COR-L47 (cell line): ENCODE results near the gene GAPT.
"Not testable (repeated sequence)": the region's sequence is repeated elsewhere in the genome, so short reads cannot be mapped to it uniquely, and the experiment has no call there.

Source experiments
- DNase-seq: peaks from one replicate; lab custom pipeline; 2025; lab: John Stamatoyannopoulos, UW

Gene GAPT

GRCh38 chr5:58503390-58504046 is 12.3 kb downstream of the GAPT start:
- DNase-seq = peak; percentile 61

DNA sequence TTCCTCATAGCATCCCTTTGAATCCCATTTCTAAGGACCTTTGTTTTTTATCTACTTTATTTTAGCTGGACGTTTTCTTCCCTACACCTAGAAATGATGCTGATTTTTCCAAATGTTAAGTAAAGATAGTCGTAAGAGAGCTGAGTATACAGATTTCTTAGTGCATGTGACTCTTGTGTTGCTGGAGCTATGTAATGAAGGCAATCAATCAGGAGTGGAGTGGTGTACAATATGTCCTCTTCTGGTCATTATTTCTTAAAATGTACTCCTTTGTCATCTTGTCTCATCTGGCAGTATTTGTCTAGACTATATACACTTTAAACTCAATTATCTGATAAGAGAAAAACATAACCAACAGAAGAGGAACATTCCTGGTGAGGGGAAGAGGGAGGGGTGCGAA is 13.5 kb downstream of the GAPT start:
- DNase-seq = no peak

DNA sequence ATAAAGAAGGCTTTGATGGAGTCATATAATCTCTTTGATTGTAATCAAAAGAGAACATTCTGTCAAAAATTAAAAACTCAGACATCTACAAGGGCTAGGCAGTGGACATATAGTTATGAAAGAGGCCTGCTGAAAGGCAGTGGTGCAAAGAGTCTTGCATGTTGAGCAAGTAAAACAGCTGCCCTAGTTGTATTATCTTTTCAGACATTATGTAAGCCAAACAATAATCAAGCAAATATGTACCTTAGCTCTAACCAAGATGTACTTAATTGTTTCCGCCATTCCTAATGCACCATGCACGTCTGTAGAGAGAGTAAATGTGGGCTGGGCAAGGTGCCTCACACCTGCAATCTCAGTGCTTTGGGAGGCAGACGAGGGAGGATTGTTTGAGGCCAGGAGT is 14.3 kb downstream of the GAPT start:
- no peak for DNase-seq

- DNase-seq = no peak
Measured at GRCh38 chr5:58505971-58506640, 14.9 kb downstream of the GAPT start.

DNA sequence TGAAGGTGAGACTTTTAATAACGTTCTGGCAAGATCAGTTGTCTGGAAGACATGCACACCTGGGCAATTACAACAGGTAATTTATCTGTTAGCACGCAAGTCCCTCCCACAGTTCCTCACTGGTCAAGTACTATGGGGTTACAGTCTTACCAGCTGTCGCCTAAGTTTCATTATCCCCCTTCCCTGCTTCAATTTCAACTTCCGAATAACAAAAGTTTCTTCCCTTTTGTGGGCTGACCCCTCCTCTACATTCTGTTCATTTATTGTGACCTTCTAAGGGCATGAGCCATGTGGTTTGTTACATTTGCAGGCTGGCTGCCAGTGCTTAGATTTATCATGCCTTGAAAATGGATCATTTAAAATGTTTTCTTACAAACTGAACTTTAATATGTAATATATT is 16.5 kb downstream of the GAPT start:
- no peak for DNase-seq

DNA sequence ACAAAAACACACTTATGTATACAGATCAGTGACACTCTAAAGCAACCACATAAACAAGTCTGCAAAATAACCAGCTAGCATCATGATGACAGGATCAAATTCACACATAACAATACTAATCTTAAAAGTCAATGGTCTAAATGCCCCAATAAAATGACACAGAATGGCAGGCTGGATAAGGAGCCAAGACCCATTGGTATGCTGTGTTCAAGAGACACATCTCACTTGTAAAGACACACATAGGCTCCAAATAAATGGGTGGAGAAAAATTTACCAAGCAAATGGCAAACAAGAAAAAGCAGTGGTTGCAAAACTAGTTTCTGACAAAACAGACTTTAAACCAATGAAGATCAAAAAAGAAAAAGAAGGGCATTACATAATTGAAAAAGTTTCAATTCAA is 26.0 kb downstream of the GAPT start:
- DNase-seq = no peak

DNA sequence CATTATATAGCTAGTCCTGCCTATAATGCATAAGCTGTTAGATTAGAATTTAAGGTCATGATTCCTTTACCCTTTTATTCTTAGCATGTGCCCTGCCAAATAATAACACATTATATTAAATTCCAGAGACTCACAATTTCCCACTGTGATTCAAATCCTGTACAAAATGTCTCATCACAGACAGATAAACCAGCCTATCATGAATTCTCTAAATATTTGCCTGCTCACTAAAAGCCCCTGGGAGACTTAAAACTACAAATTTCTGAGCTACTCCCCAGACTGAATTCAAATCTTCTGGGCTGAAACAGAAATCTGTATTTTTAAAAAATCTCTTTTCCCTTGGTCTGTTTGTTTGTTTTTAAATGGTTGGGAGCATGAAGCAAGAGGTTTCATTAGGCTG is 32.7 kb downstream of the GAPT start:
- no peak for DNase-seq

DNA sequence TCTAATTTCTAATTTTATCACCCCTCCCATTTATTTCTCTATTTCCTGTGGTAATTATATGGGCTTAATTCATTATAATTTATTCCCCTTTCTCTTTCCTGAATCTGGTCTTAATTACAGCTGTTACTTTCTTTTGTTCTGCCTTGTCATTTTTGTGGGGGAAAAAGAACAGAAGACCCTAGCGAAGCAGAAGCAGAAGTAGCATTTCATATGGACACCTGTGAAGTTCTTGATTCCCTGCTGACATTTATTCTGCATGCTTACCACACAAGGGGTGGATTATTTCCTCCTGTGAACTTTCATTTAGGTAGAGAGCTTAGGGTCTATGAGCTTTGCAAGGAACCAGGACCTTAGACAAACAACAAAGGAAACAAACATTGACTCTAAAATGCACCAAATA is 33.3 kb downstream of the GAPT start:
- DNase-seq = no peak

DNA sequence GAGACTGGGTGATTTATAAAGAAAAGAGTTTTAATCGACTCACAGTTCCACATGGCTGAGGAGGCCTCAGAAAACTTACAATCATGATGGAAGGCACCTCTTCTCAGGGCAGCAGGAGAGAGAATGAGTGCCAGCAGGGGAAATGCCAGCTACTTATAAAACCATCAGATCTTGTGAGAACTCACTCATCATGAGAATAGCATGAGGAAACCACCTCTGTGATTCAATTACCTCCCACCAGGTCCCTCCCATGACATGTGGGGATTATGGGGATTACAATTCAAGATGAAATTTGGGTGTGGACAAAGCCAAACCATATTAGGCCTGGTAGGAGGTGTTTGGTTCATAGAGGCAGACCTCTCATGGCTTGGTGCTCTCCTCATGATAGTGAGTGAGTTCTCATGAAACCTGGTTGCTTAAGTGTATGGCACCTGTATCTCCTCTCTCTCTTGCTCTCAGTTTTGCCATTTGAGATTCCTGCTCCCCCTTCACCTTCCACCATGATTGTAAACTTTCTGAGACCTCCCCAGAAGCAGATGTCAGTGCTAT is 39.8 kb downstream of the GAPT start:
- DNase-seq = no peak

DNA sequence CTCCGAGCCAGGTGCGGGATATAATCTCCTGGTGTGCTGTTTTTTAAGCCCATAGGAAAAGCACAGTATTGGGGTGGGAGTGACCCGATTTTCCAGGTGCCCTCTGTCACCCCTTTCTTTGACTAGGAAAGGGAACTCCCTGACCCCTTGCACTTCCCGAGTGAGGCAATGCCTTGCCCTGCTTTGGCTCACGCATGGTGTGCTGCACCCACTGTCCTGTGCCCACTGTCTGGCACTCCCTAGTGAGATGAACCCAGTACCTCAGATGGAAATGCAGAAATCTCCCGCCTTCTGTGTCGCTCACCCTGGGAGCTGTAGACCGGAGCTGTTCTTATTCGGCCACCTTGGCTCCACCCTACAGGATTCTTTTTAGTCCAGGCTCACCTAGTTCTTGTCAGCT is 50.7 kb downstream of the GAPT start:
- not testable (repeated sequence) for DNase-seq

- DNase-seq = peak; percentile 2
Measured at GRCh38 chr5:58542709-58543108, 51.5 kb downstream of the GAPT start.

- DNase-seq = no peak
Measured at GRCh38 chr5:58543723-58544122, 52.5 kb downstream of the GAPT start.

DNA sequence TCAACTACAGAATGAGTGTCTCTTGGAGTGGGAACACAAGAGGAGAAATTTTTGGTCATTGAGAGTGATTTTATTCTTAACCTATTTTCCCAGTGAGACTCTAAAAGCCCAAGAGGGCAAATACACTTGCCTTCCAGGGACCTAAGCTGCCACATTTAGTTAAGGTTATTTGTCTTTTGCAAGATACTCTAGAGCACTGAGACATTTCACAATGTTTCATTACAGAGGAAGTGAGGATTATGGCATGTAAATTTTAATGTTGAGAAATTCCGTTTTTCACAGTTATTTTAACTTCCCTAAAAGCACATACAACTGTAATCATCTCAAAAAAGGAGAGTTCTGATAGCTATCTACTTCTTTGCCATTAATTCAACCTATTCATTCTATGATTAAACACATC is 53.0 kb downstream of the GAPT start:
- DNase-seq = no peak

DNA sequence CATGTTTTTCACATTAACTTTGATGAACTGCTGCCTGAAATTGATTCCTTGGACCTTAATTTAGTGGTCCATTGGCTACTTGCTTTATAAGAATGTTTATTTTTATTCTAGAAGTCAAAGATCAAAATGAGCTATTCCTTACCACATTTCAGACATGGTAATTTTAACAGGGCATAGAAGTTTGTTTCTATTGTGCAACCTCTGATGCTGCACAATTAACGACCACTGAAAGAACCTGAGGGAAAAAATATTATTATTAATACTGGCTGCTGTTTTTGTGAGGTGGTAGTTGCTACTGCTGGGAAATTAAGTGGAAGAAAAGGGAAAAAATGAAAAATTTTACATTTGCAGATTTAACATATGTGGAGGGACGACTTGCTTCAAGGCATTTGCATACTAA is 53.7 kb downstream of the GAPT start:
- DNase-seq = no peak

- no peak for DNase-seq
Measured at GRCh38 chr5:58545912-58546311, 54.7 kb downstream of the GAPT start.
